Sigmoid colon (tissue), 4 donors: ENCODE measurements around the gene SAP30BP.

ENCODE experiments used
- CTCF ChIP-seq, 4 experiments: fragments of 450-650 bp in 3 of 4; fragments of 200-600 bp in 1 of 4; IDR thresholded peaks; one replicate each; pipeline ENCODE4 v1.5.1; 2016 to 2019; ENCODE audit warnings: antibody characterized with exemption in 4 of 4, mild to moderate bottlenecking in 3 of 4, moderate library complexity in 2 of 4
- POLR2AphosphoS5 ChIP-seq, 4 donors: sonication (generic); formaldehyde crosslinking; IDR thresholded peaks; one replicate each; pipeline ENCODE4 v1.6.1; 2017; ENCODE audit warnings: antibody characterized with exemption in 4 of 4

GRCh38 chr17:75729351-75729750 is 62.2 kb downstream of the SAP30BP start:
- TF ChIP-seq POLR2AphosphoS5 (IDR thresholded peaks at IDR 0.05) (no peak), CTCF (IDR thresholded peaks at IDR 0.05) (no peak)
